HG03432 (cell line): ENCODE results near the gene OR6Q1.

ENCODE experiments used
- ATAC-seq: cut with Tn5 transposase; IDR thresholded peaks from one replicate; pipeline ENCODE4 v1.9.1; 2021; ENCODE audit warnings: mild to moderate bottlenecking, moderate library complexity; ENCODE audit not compliant: unreplicated experiment

The OR6Q1 gene

GRCh38 chr11:58057481-58057880 is 26.7 kb downstream of the OR6Q1 start:
- no peak for ATAC-seq

GRCh38 chr11:58058276-58059006 is 27.7 kb downstream of the OR6Q1 start:
- ATAC-seq, result no peak

- no peak for ATAC-seq
These were observed 28.2 kb downstream of the OR6Q1 start for GRCh38 chr11:58059007-58059350.

- ATAC-seq, result no peak
These were observed 29.8 kb downstream of the OR6Q1 start for GRCh38 chr11:58060535-58060934.

- ATAC-seq, result no peak
These were observed 30.4 kb downstream of the OR6Q1 start for GRCh38 chr11:58060939-58061672.

- no peak for ATAC-seq
These were observed 31.1 kb downstream of the OR6Q1 start for GRCh38 chr11:58061813-58062212.

GRCh38 chr11:58067685-58068084 is 36.9 kb downstream of the OR6Q1 start:
- no peak for ATAC-seq

- ATAC-seq, result no peak
These were observed 37.9 kb downstream of the OR6Q1 start for GRCh38 chr11:58068655-58069054.

- no peak for ATAC-seq
These were observed 39.8 kb downstream of the OR6Q1 start for GRCh38 chr11:58070585-58070984.

GRCh38 chr11:58075781-58076180 is 45.0 kb downstream of the OR6Q1 start:
- no peak for ATAC-seq
